GM08714 (cell line): ENCODE data around the gene TUT1.

ENCODE experiments used
- H3K4me3 ChIP-seq: fragments of 200-500 bp; sonication (Bioruptor generic); 2 replicates; pipeline ENCODE4 v1.5.1; 2014; ENCODE audit warnings: mild to moderate bottlenecking, low read length, inconsistent platforms
- ZNF274 ChIP-seq: IDR thresholded peaks from 2 replicates; pipeline ENCODE4 v1.6.1; 2012; ENCODE audit warnings: mild to moderate bottlenecking, low read depth, low read length

The TUT1 gene

GRCh38 chr11:62610814-62611704 lies 19.7 kb upstream of the TUT1 start:
- H3K4me3 ChIP-seq: peak overlapping the region; percentile 78; the same call in 1 of the 2 replicates
- TF ChIP-seq ZNF274: no peak

- no peak overlapping the region for H3K4me3 ChIP-seq
- TF ChIP-seq ZNF274: no peak
Observed at GRCh38 chr11:62610403-62610802, 19.1 kb upstream of the TUT1 start.

- TF ChIP-seq ZNF274: no peak
- H3K4me3 ChIP-seq: no peak overlapping the region
Observed at GRCh38 chr11:62608776-62609175, 17.5 kb upstream of the TUT1 start.

- no peak for TF ChIP-seq ZNF274
- no peak overlapping the region for H3K4me3 ChIP-seq
Observed at GRCh38 chr11:62607714-62608113, 16.4 kb upstream of the TUT1 start.

GRCh38 chr11:62605902-62606301 lies 14.6 kb upstream of the TUT1 start:
- no peak overlapping the region for H3K4me3 ChIP-seq
- TF ChIP-seq ZNF274: no peak

GRCh38 chr11:62605467-62605866 lies 14.1 kb upstream of the TUT1 start:
- no peak for TF ChIP-seq ZNF274
- no peak overlapping the region for H3K4me3 ChIP-seq

- no peak for TF ChIP-seq ZNF274
- H3K4me3 ChIP-seq: no peak overlapping the region
Observed at GRCh38 chr11:62604460-62605120, 13.3 kb upstream of the TUT1 start.

GRCh38 chr11:62603776-62604299 lies 12.5 kb upstream of the TUT1 start:
- no peak for TF ChIP-seq ZNF274
- H3K4me3 ChIP-seq: no peak overlapping the region

GRCh38 chr11:62603072-62603408 lies 11.7 kb upstream of the TUT1 start:
- no peak overlapping the region for H3K4me3 ChIP-seq
- TF ChIP-seq ZNF274: no peak

GRCh38 chr11:62602141-62603071 lies 11.1 kb upstream of the TUT1 start:
- TF ChIP-seq ZNF274: no peak

GRCh38 chr11:62601372-62602140 lies 10.2 kb upstream of the TUT1 start, which contains the start of gene MTA2:
Gene MTA2 (minus strand): TSS chr11:62601865. CDS start chr11:62601450, 415 bp downstream.
- no peak for TF ChIP-seq ZNF274
- peak within 1 kb of the TSS; percentile 96 for H3K4me3 ChIP-seq

More at GRCh38 chr11:62602141-62603071, 11.1 kb upstream of the TUT1 start:
- peak overlapping the region; percentile 26; the same call in 1 of the 2 replicates for H3K4me3 ChIP-seq

GRCh38 chr11:62601122-62601371 lies 9.7 kb upstream of the TUT1 start:
- peak overlapping the region; percentile 96 for H3K4me3 ChIP-seq
- no peak for TF ChIP-seq ZNF274

- TF ChIP-seq ZNF274: no peak
- H3K4me3 ChIP-seq: peak overlapping the region; percentile 96
Observed at GRCh38 chr11:62600367-62601121, 9.2 kb upstream of the TUT1 start.
